Parathyroid adenoma (tissue), 2 donors: ENCODE data around the gene BAZ2B.
A peak's percentile ranks its signal among the peaks of the same experiment; 100 is the strongest.

Experiments
- H2AFZ ChIP-seq: fragments of 300-600 bp; sonication (generic); one replicate; pipeline ENCODE4 v1.7.0; 2017; ENCODE audit warnings: antibody characterized with exemption, mild to moderate bottlenecking
- H3K27ac ChIP-seq: fragments of 300-600 bp; sonication (generic); one replicate; pipeline ENCODE4 v1.7.0; 2017
- H3K27me3 ChIP-seq: fragments of 300-600 bp; sonication (generic); one replicate; pipeline ENCODE4 v1.7.0; 2017; ENCODE audit warnings: low read length; ENCODE audit not compliant: control insufficient read depth, insufficient read depth
- H3K36me3 ChIP-seq: fragments of 300-600 bp; sonication (generic); one replicate; pipeline ENCODE4 v1.7.0; 2017; ENCODE audit warnings: low read length; ENCODE audit not compliant: control insufficient read depth, insufficient read depth
- H3K4me1 ChIP-seq: fragments of 300-600 bp; sonication (generic); one replicate; pipeline ENCODE4 v1.7.0; 2017; ENCODE audit warnings: control low read depth
- H3K4me2 ChIP-seq: fragments of 300-600 bp; sonication (generic); one replicate; pipeline ENCODE4 v1.7.0; 2017; ENCODE audit warnings: low read length
- H3K4me3 ChIP-seq: fragments of 300-600 bp; sonication (generic); one replicate; pipeline ENCODE4 v1.7.0; 2017; ENCODE audit warnings: low read depth, low read length
- H3K79me2 ChIP-seq: fragments of 300-600 bp; sonication (generic); one replicate; pipeline ENCODE4 v1.7.0; 2017; ENCODE audit warnings: control low read depth
- H3K9ac ChIP-seq: fragments of 300-600 bp; sonication (generic); one replicate; pipeline ENCODE4 v1.7.0; 2017; ENCODE audit warnings: mild to moderate bottlenecking
- H3K9me3 ChIP-seq: fragments of 300-600 bp; sonication (generic); one replicate; pipeline ENCODE4 v1.7.0; 2017; ENCODE audit warnings: low read length; ENCODE audit not compliant: control insufficient read depth
- TF ChIP-seq, protein P1 (sequence below): fragments of 300-600 bp; sonication (generic); IDR thresholded peaks from one replicate; pipeline ENCODE4 v1.7.0; 2017; ENCODE audit warnings: antibody characterized with exemption, mild to moderate bottlenecking
- donor health status: primary hyperparathyroidism.

Gene BAZ2B, protein sequence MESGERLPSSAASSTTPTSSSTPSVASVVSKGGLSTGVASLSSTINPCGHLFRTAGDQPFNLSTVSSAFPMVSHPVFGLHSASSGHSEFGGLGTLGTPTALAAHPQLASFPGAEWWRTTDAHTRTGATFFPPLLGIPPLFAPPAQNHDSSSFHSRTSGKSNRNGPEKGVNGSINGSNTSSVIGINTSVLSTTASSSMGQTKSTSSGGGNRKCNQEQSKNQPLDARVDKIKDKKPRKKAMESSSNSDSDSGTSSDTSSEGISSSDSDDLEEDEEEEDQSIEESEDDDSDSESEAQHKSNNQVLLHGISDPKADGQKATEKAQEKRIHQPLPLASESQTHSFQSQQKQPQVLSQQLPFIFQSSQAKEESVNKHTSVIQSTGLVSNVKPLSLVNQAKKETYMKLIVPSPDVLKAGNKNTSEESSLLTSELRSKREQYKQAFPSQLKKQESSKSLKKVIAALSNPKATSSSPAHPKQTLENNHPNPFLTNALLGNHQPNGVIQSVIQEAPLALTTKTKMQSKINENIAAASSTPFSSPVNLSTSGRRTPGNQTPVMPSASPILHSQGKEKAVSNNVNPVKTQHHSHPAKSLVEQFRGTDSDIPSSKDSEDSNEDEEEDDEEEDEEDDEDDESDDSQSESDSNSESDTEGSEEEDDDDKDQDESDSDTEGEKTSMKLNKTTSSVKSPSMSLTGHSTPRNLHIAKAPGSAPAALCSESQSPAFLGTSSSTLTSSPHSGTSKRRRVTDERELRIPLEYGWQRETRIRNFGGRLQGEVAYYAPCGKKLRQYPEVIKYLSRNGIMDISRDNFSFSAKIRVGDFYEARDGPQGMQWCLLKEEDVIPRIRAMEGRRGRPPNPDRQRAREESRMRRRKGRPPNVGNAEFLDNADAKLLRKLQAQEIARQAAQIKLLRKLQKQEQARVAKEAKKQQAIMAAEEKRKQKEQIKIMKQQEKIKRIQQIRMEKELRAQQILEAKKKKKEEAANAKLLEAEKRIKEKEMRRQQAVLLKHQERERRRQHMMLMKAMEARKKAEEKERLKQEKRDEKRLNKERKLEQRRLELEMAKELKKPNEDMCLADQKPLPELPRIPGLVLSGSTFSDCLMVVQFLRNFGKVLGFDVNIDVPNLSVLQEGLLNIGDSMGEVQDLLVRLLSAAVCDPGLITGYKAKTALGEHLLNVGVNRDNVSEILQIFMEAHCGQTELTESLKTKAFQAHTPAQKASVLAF (N-terminal part only)

GRCh38 chr2:159616286-159616701 lies at the start of gene BAZ2B:
BAZ2B (minus strand) TSS chr2:159616548; CDS start chr2:159478719, 137,829 bp downstream.
- Histone ChIP-seq H2AFZ (peak within 1 kb of the TSS; percentile 90), H3K36me3 (no peaks in the 10 kb centered on the region), H3K79me2 (peaks cover 10% of the 10 kb centered on the region), H3K9ac (peak within 1 kb of the TSS; percentile 92), H3K27ac (peak within 1 kb of the TSS; percentile 99), H3K27me3 (no peaks in the 10 kb centered on the region), H3K4me1 (peaks cover 5% of the 10 kb centered on the region), H3K4me2 (peak within 1 kb of the TSS; percentile 95), H3K4me3 (peak within 1 kb of the TSS; percentile 97), H3K9me3 (no peaks in the 10 kb centered on the region)
- TF ChIP-seq, protein P1, sequence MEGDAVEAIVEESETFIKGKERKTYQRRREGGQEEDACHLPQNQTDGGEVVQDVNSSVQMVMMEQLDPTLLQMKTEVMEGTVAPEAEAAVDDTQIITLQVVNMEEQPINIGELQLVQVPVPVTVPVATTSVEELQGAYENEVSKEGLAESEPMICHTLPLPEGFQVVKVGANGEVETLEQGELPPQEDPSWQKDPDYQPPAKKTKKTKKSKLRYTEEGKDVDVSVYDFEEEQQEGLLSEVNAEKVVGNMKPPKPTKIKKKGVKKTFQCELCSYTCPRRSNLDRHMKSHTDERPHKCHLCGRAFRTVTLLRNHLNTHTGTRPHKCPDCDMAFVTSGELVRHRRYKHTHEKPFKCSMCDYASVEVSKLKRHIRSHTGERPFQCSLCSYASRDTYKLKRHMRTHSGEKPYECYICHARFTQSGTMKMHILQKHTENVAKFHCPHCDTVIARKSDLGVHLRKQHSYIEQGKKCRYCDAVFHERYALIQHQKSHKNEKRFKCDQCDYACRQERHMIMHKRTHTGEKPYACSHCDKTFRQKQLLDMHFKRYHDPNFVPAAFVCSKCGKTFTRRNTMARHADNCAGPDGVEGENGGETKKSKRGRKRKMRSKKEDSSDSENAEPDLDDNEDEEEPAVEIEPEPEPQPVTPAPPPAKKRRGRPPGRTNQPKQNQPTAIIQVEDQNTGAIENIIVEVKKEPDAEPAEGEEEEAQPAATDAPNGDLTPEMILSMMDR: no peak

- TF ChIP-seq, protein P1: no peak
Measured at GRCh38 chr2:159661286-159661685, 44.9 kb upstream of the BAZ2B start.

DNA sequence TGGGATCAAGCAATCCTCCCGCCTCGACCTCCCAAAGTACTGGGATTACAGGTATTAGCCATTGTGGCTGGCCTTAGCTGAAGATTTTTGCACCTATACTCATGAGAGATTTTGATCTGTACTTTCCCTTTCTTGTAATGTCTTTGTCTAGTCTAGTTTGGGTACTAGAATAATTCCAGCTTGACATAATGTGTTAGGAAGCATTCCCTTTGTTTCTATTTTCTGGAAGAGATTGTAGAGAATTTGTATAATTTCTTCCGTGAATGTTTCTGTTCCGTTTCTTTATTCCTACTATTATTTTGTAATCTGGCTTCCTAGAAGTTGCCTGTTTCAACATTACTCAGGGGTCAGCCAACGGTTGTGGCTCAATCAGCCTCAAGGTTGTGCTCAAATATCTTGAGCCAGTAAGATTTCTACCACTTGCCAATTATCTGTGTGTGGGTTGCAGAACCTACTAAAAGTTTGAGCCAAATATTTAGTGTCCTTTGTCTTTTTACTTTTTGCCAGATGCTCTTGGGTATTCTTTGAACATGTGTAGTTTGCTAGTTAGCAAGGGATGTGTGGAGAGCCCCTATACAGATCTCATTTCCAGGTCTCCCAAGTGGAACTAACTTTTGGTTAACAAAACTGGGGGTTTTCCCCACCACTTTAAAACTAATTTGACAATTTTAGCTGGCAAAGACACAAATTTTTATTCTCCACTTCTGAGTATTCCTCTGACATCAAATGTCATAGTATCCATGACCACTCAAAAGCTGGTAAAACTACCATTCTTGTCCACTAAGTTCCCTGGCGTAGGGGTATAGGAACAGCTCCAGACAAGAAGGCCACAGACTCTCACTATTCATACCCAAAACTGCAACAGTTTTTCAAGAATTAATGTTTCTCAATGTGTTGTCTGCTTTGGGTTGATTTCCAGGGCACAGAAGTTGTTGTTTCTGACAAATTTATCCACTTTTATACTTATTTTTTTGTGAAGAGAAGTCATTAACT lies 42.8 kb upstream of the BAZ2B start:
- Histone ChIP-seq H3K4me3 (no peak overlapping the region), H3K27me3 (no peaks in the 10 kb centered on the region), H3K9ac (no peak overlapping the region), H2AFZ (no peak overlapping the region), H3K36me3 (no peaks in the 10 kb centered on the region), H3K27ac (no peak overlapping the region), H3K4me2 (no peak overlapping the region), H3K9me3 (no peaks in the 10 kb centered on the region), H3K4me1 (no peaks in the 10 kb centered on the region), H3K79me2 (no peaks in the 10 kb centered on the region)
- TF ChIP-seq, protein P1: no peak

More at GRCh38 chr2:159661286-159661685, 44.9 kb upstream of the BAZ2B start:
- no peaks in the 10 kb centered on the region for H3K27me3 ChIP-seq
- no peaks in the 10 kb centered on the region for H3K36me3 ChIP-seq
- H3K79me2 ChIP-seq: no peaks in the 10 kb centered on the region
- H2AFZ ChIP-seq: no peak overlapping the region
- H3K9me3 ChIP-seq: no peaks in the 10 kb centered on the region
- H3K9ac ChIP-seq: no peak overlapping the region
- H3K27ac ChIP-seq: no peak overlapping the region
- no peak overlapping the region for H3K4me3 ChIP-seq
- no peak overlapping the region for H3K4me2 ChIP-seq
- no peaks in the 10 kb centered on the region for H3K4me1 ChIP-seq

GRCh38 chr2:159653962-159654361 lies 37.6 kb upstream of the BAZ2B start:
- TF ChIP-seq, protein P1: no peak
- Histone ChIP-seq H3K4me1 (no peaks in the 10 kb centered on the region), H3K9me3 (no peaks in the 10 kb centered on the region), H3K79me2 (no peaks in the 10 kb centered on the region), H3K9ac (no peak overlapping the region), H3K27me3 (no peaks in the 10 kb centered on the region), H3K4me2 (no peak overlapping the region), H3K36me3 (no peaks in the 10 kb centered on the region), H2AFZ (no peak overlapping the region), H3K27ac (no peak overlapping the region), H3K4me3 (no peak overlapping the region)
